NCI-H748 (cell line): ENCODE results near the gene MXD1.
A peak's percentile ranks its signal among the peaks of the same experiment; 100 is the strongest.
"Not testable (repeated sequence)": the region's sequence is repeated elsewhere in the genome, so short reads cannot be mapped to it uniquely, and the experiment has no call there.

Experiments
- DNase-seq: peaks from one replicate; lab custom pipeline; 2025; ENCODE audit not compliant: unreplicated experiment; lab: John Stamatoyannopoulos, UW

The MXD1 gene

GRCh38 chr2:69950671-69951070 lies 35.8 kb downstream of the MXD1 start:
- not testable (repeated sequence) for DNase-seq

GRCh38 chr2:69952336-69953115 lies 37.6 kb downstream of the MXD1 start:
- DNase-seq: no peak

- DNase-seq: no peak
Observed at GRCh38 chr2:69954084-69954483, 39.2 kb downstream of the MXD1 start.

- DNase-seq: no peak
Observed at GRCh38 chr2:69955029-69955428, 40.1 kb downstream of the MXD1 start.

- no peak for DNase-seq
Observed at GRCh38 chr2:69956475-69956979, 41.6 kb downstream of the MXD1 start.

GRCh38 chr2:69957965-69958364 lies 43.1 kb downstream of the MXD1 start:
- DNase-seq: peak; percentile 4

GRCh38 chr2:69958480-69958879 lies 43.6 kb downstream of the MXD1 start:
- DNase-seq: no peak

GRCh38 chr2:69959425-69959824 lies 44.5 kb downstream of the MXD1 start:
- no peak for DNase-seq

GRCh38 chr2:69960821-69961220 lies 45.9 kb downstream of the MXD1 start:
- DNase-seq: no peak

GRCh38 chr2:69961496-69961895 lies 46.6 kb downstream of the MXD1 start, which contains the start of gene ASPRV1:
TSS of gene ASPRV1 (minus strand) at chr2:69961631. CDS start at chr2:69961436, 195 bp downstream.
- DNase-seq: no peak

- no peak for DNase-seq
Observed at GRCh38 chr2:69962986-69963730, 48.2 kb downstream of the MXD1 start.

- DNase-seq: no peak
Observed at GRCh38 chr2:69964353-69964841, 49.5 kb downstream of the MXD1 start.

GRCh38 chr2:69965756-69966445 lies 51.0 kb downstream of the MXD1 start:
- DNase-seq: no peak

GRCh38 chr2:69966496-69966895 lies 51.6 kb downstream of the MXD1 start:
- no peak for DNase-seq

GRCh38 chr2:69968609-69969008 lies 53.7 kb downstream of the MXD1 start:
- no peak for DNase-seq

GRCh38 chr2:69969126-69969983 lies 54.4 kb downstream of the MXD1 start:
- no peak for DNase-seq

- no peak for DNase-seq
Observed at GRCh38 chr2:69969991-69970390, 55.1 kb downstream of the MXD1 start.

GRCh38 chr2:69972822-69973221 lies 57.9 kb downstream of the MXD1 start:
- DNase-seq: no peak

- DNase-seq: no peak
Observed at GRCh38 chr2:69973335-69973735, 58.4 kb downstream of the MXD1 start.

GRCh38 chr2:69975136-69975852 lies 60.4 kb downstream of the MXD1 start:
- DNase-seq: no peak
